SK-N-SH treated with all-trans-retinoic acid at 6 μM for 48 hours (cell line): ENCODE results near the gene SOX5.

Experiments used
- ESRRG ChIP-seq: fragments of 250-450 bp; sonication (Bioruptor Pico); IDR thresholded peaks from 2 replicates; pipeline ENCODE4 v1.6.1; 2021; ENCODE audit warnings: mild to moderate bottlenecking
- ISL1 ChIP-seq: fragments of 250-450 bp; sonication (Bioruptor Pico); IDR thresholded peaks from 2 replicates; pipeline ENCODE4 v2.1.2; 2022; ENCODE audit warnings: mild to moderate bottlenecking, moderate library complexity
- OSR1 ChIP-seq: fragments of 250-450 bp; sonication (Bioruptor Pico); IDR thresholded peaks from 2 replicates; pipeline ENCODE4 v1.8.0; 2022; ENCODE audit warnings: moderate library complexity, mild to moderate bottlenecking, inconsistent platforms
- PPARA ChIP-seq: fragments of 250-450 bp; sonication (Bioruptor Pico); IDR thresholded peaks from 2 replicates; pipeline ENCODE4 v1.5.0; 2020; ENCODE audit warnings: mild to moderate bottlenecking, borderline replicate concordance
- SNAI2 ChIP-seq: fragments of 250-450 bp; sonication (Bioruptor Pico); IDR thresholded peaks from 2 replicates; pipeline ENCODE4 v1.5.0; 2020; ENCODE audit warnings: mild to moderate bottlenecking, moderate library complexity
- TOX ChIP-seq: fragments of 250-450 bp; sonication (Bioruptor Pico); IDR thresholded peaks from 2 replicates; pipeline ENCODE4 v1.8.0; 2021; ENCODE audit warnings: mild to moderate bottlenecking, moderate library complexity, borderline replicate concordance
- ZFP3 ChIP-seq: fragments of 250-450 bp; sonication (Bioruptor Pico); IDR thresholded peaks from 2 replicates; pipeline ENCODE4 v1.5.0; 2020; ENCODE audit warnings: mild to moderate bottlenecking, moderate library complexity
- ZNF565 ChIP-seq: fragments of 450-650 bp; formaldehyde crosslinking; conservative IDR thresholded peaks from 2 replicates; pipeline ENCODE4 v1.5.0; 2020; ENCODE audit warnings: low read depth, mild to moderate bottlenecking, moderate library complexity
- ZNF8 ChIP-seq: fragments of 450-650 bp; formaldehyde crosslinking; IDR thresholded peaks from 2 replicates; pipeline ENCODE4 v1.5.0; 2020; ENCODE audit warnings: mild to moderate bottlenecking, moderate library complexity
- TF ChIP-seq, protein P1 (sequence below): fragments of 250-450 bp; sonication (Bioruptor Pico); IDR thresholded peaks from 2 replicates; pipeline ENCODE4 v1.5.1; 2020; ENCODE audit warnings: low read depth, mild to moderate bottlenecking, moderate library complexity
- TF ChIP-seq, protein P2 (sequence below): fragments of 250-450 bp; sonication (Bioruptor Pico); IDR thresholded peaks from 2 replicates; pipeline ENCODE4 v1.5.0; 2020; ENCODE audit warnings: mild to moderate bottlenecking, moderate library complexity
- TF ChIP-seq, protein P3 (sequence below): fragments of 250-450 bp; sonication (Bioruptor Pico); IDR thresholded peaks from 2 replicates; pipeline ENCODE4 v1.5.1; 2021; ENCODE audit warnings: mild to moderate bottlenecking, moderate library complexity
- TF ChIP-seq, protein P4 (sequence below): fragments of 250-450 bp; sonication (Bioruptor Pico); IDR thresholded peaks from 2 replicates; pipeline ENCODE4 v1.8.0; 2021; ENCODE audit warnings: low read depth, mild to moderate bottlenecking, moderate library complexity, borderline replicate concordance
- TF ChIP-seq, protein P5 (sequence below): fragments of 250-450 bp; sonication (Bioruptor Pico); IDR thresholded peaks from 2 replicates; pipeline ENCODE4 v1.8.0; 2020; ENCODE audit warnings: mild to moderate bottlenecking, moderate library complexity, borderline replicate concordance

DNA sequence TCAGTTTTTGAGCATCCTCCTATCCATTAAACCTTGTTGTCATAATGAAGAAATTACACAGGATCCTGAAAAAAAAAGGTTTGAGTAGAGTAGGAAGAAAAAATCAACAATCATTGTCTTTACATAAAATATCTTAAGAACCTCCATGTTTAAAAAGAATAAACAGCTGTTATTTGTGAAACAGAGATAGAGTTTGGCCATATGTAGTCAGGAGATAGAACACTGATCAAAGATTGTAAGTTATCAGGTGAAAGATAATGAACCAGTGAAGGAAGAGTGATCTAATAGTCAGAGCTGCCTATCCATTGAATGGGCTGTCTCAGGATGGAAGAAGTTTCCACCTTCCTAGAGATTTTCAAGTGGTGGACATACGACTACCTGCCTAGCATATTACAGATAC lies 397.1 kb downstream of the SOX5 start:
- TF ChIP-seq, protein P1, sequence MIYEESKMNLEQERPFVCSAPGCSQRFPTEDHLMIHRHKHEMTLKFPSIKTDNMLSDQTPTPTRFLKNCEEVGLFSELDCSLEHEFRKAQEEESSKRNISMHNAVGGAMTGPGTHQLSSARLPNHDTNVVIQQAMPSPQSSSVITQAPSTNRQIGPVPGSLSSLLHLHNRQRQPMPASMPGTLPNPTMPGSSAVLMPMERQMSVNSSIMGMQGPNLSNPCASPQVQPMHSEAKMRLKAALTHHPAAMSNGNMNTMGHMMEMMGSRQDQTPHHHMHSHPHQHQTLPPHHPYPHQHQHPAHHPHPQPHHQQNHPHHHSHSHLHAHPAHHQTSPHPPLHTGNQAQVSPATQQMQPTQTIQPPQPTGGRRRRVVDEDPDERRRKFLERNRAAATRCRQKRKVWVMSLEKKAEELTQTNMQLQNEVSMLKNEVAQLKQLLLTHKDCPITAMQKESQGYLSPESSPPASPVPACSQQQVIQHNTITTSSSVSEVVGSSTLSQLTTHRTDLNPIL (CRISPR knock-in tag) = no peak
- TF ChIP-seq OSR1 (no peak), TOX (no peak), ZNF565 (CRISPR knock-in tag) (no peak), SNAI2 (CRISPR knock-in tag) (no peak), PPARA (CRISPR knock-in tag) (no peak), ESRRG (CRISPR knock-in tag) (no peak), ZNF8 (CRISPR knock-in tag) (no peak), ISL1 (CRISPR knock-in tag) (no peak), ZFP3 (CRISPR knock-in tag) (no peak)
- TF ChIP-seq, protein P2, sequence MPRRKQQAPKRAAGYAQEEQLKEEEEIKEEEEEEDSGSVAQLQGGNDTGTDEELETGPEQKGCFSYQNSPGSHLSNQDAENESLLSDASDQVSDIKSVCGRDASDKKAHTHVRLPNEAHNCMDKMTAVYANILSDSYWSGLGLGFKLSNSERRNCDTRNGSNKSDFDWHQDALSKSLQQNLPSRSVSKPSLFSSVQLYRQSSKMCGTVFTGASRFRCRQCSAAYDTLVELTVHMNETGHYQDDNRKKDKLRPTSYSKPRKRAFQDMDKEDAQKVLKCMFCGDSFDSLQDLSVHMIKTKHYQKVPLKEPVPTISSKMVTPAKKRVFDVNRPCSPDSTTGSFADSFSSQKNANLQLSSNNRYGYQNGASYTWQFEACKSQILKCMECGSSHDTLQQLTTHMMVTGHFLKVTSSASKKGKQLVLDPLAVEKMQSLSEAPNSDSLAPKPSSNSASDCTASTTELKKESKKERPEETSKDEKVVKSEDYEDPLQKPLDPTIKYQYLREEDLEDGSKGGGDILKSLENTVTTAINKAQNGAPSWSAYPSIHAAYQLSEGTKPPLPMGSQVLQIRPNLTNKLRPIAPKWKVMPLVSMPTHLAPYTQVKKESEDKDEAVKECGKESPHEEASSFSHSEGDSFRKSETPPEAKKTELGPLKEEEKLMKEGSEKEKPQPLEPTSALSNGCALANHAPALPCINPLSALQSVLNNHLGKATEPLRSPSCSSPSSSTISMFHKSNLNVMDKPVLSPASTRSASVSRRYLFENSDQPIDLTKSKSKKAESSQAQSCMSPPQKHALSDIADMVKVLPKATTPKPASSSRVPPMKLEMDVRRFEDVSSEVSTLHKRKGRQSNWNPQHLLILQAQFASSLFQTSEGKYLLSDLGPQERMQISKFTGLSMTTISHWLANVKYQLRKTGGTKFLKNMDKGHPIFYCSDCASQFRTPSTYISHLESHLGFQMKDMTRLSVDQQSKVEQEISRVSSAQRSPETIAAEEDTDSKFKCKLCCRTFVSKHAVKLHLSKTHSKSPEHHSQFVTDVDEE = no peak
- TF ChIP-seq, protein P3, sequence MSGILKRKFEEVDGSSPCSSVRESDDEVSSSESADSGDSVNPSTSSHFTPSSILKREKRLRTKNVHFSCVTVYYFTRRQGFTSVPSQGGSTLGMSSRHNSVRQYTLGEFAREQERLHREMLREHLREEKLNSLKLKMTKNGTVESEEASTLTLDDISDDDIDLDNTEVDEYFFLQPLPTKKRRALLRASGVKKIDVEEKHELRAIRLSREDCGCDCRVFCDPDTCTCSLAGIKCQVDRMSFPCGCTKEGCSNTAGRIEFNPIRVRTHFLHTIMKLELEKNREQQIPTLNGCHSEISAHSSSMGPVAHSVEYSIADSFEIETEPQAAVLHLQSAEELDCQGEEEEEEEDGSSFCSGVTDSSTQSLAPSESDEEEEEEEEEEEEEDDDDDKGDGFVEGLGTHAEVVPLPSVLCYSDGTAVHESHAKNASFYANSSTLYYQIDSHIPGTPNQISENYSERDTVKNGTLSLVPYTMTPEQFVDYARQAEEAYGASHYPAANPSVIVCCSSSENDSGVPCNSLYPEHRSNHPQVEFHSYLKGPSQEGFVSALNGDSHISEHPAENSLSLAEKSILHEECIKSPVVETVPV (CRISPR knock-in tag) = no peak
- TF ChIP-seq, protein P4, sequence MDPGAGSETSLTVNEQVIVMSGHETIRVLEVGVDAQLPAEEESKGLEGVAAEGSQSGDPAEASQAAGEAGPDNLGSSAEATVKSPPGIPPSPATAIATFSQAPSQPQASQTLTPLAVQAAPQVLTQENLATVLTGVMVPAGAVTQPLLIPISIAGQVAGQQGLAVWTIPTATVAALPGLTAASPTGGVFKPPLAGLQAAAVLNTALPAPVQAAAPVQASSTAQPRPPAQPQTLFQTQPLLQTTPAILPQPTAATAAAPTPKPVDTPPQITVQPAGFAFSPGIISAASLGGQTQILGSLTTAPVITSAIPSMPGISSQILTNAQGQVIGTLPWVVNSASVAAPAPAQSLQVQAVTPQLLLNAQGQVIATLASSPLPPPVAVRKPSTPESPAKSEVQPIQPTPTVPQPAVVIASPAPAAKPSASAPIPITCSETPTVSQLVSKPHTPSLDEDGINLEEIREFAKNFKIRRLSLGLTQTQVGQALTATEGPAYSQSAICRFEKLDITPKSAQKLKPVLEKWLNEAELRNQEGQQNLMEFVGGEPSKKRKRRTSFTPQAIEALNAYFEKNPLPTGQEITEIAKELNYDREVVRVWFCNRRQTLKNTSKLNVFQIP (CRISPR knock-in tag) = no peak
- TF ChIP-seq, protein P5, sequence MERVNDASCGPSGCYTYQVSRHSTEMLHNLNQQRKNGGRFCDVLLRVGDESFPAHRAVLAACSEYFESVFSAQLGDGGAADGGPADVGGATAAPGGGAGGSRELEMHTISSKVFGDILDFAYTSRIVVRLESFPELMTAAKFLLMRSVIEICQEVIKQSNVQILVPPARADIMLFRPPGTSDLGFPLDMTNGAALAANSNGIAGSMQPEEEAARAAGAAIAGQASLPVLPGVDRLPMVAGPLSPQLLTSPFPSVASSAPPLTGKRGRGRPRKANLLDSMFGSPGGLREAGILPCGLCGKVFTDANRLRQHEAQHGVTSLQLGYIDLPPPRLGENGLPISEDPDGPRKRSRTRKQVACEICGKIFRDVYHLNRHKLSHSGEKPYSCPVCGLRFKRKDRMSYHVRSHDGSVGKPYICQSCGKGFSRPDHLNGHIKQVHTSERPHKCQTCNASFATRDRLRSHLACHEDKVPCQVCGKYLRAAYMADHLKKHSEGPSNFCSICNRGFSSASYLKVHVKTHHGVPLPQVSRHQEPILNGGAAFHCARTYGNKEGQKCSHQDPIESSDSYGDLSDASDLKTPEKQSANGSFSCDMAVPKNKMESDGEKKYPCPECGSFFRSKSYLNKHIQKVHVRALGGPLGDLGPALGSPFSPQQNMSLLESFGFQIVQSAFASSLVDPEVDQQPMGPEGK = no peak
